Measurements from ENCODE around the gene ZNF627.
"Not testable (repeated sequence)": the region's sequence is repeated elsewhere in the genome, so short reads cannot be mapped to it uniquely, and the experiment has no call there.

The ZNF627 gene

GRCh38 chr19:11576227-11576626, 21.1 kb upstream of the ZNF627 start:
- DNase-seq, result no peak

- DNase-seq, result no peak
Observed at GRCh38 chr19:11577451-11578257, 19.6 kb upstream of the ZNF627 start, which contains the start of gene ACP5. TSS of gene ACP5 (minus strand) at chr19:11577645. CDS start at chr19:11577317, 328 bp downstream.

- peak; percentile 8 for DNase-seq
Observed at GRCh38 chr19:11578258-11579142, 18.8 kb upstream of the ZNF627 start.

DNA sequence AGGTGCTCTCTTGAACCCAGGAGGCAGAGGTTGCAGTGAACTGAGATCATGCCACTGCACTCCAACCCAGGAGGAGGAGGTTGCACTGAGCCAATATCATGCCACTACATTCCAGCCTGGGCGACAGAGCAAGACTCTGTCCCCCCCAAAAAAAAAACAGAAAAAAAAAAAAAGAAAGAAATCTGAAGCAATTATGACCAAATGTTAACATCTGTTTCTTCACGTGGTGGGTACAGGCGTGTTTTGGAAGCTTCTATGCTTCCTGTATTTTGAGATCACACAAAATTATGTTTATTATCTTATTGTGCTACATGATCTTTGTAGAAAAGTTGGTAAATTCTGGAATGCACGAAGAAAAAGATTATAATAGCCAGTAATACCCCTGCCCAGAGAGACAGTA, 17.2 kb upstream of the ZNF627 start:
- DNase-seq, result no peak

DNA sequence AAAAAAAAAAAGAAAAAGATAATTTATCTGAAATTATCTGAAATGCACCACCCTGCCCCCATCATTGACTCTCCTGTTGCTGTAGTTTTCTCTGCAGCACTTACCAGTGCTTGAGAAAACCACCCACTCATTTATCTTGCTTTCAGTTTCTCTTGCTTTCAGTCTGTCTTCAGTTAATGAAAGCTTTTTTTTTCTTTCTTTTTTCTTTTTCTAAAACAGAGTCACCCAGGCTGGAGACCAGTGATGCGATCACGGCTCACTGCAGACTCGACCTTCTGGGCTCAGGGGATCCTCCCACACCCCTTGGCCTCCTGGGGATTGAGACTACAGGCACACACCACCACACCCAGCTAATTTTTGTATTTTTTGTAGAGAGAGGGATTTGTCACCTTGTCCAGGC, 15.5 kb upstream of the ZNF627 start:
- DNase-seq, result no peak

DNA sequence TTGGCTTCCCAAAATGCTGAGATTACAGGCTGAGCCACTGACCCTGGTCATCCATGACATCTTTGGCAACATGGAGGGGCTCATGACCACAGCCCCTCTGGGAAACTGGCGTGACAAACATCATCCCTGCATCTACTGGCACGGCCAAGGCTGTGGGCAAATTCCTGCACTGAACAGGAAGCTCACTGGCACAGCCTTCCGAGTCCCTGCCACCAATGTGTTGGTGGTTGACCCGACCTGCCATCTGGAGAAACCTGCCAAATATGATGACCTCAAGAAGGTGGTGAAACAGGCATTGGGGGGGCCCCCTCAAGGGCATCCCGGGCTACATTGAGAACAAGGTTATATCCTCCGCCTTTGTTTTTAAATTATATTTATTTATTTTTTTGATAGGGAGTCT, 11.0 kb upstream of the ZNF627 start:
- DNase-seq, result no peak

DNA sequence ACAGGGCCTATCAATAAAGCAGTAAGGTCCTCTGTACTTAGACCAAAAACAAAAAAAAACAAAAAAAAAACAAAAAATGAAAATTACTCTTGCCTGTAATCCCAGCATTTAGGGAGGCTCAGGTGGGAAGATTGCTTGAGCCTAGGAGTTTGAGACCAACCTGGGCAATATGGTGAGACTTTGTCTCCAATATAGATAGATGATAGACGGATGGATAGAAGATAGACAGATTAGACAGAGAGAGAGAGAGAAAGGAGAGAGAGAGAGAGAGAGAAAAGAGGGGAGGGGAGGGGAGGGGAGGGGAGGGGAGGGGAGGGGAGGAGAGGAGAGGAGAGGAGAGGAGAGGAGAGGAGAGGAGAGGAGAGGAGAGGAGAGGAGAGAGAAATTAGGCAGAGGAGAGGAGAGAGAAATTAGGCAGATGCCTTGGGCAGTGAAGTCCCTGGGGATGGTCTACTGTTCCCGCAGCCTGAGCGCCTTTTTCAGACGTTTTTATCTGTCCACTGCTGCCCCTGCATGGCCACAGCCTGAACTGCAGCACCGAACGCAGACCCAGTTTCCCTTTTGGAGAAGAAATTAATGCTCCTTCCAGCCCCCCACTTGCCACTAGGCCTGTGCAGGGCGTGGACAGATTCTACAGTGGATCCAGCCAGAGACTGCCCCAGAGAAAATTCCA, 9.8 kb upstream of the ZNF627 start:
- peak; percentile 70 for DNase-seq

- DNase-seq, result no peak
Observed at GRCh38 chr19:11587975-11588631, 9.2 kb upstream of the ZNF627 start.

DNA sequence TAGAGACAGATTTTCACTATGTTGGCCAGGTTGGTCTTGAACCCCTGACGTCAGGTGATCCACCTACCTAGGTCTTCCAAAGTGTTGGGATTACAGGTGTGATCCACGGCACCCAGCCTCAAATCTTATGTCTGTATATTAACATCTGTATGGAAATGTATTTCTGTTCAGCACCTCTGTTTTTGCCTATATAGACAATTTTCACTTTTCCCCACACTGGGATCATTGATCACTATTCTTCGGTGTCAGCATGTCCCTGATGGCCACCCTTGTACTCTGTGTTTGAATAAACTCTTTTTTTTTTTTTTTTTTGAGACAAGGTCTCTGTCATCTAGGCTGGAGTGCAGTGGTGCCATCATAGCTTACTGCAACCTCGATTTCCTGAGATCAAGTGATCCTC, 3.2 kb upstream of the ZNF627 start:
- DNase-seq, result no peak

DNA sequence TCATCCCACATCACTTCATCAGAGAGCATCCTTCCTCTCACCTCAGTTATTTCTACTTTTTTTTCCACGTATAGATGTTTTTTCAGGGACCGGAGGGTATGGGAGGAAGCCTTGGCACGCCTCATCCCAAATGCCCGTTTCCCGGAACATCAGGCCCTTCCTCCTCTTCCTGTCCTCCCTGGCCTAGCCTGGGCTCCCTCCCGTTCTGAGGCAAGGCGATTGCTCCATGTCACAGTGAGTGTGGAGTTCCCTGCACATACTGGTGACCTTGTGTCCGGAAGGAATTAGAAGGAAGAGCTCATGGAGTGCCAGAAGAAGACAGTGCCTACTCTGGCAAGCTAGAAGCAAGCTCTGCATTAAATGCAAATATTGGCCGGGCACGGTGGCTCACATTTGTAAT, 1.1 kb upstream of the ZNF627 start:
- DNase-seq, result no peak

DNA sequence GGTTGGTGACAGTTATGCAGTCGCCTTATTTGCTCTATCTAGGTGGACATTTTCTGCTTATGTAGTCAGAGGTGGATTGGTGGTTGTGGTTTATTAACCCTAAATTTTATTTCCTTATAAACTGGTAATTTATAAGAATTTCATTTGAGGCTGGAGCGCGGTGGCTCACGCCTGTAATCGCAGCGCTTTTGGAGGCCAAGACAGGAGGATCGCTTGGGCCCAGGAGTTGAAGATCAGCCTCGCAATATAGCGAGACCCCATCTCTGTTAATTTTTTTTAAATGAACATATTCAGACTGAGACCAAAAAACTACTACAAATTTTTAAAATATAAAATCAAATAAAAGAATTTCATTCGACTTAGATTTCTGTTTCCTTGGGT, 810 bp downstream of the ZNF627 start:
- no peak for DNase-seq

DNA sequence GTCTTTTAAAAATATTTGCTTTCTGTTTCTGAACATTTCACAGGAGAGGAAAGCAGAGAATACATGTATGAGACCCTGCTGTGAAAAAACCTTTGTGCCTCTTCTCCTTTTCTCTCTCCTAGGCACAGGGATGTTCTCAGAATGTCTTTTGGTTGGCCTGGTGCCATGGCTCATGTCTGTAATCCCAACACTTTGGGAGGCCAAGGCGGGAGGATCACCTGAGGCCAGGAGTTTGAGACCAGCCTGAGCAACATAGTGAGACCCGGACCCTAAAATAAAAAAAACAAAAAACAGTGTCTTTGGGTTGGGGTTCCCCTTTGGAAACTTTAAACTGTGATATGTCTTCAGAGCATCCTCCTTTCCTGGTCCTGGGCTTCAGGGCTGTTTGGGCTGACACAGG, 1.5 kb downstream of the ZNF627 start:
- DNase-seq, result no peak

GRCh38 chr19:11599704-11600103, 2.4 kb downstream of the ZNF627 start:
- not testable (repeated sequence) for DNase-seq

DNA sequence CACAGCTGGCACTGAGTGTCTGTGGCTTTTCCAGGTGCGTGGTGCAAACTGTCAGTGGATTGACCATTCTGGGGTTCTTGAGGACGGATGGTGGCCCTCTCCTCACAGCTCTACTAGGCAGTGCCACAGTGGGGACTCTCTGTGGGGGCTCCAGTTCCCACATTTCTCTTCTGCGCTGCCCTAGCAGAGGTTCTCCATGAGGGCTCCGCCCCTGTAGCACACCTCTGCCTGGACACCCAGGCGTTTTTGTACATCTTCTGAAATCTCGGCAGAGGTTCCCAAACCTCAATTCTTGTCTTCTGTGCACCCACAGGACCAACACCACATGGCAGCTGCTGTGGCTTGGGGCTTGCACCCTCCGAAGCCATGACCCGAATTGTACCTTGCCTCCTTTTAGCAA, 9.2 kb downstream of the ZNF627 start:
- no peak for DNase-seq

- DNase-seq, result no peak
Observed at GRCh38 chr19:11611730-11612129, 14.4 kb downstream of the ZNF627 start.

GRCh38 chr19:11612816-11613511, 15.7 kb downstream of the ZNF627 start:
- no peak for DNase-seq

DNA sequence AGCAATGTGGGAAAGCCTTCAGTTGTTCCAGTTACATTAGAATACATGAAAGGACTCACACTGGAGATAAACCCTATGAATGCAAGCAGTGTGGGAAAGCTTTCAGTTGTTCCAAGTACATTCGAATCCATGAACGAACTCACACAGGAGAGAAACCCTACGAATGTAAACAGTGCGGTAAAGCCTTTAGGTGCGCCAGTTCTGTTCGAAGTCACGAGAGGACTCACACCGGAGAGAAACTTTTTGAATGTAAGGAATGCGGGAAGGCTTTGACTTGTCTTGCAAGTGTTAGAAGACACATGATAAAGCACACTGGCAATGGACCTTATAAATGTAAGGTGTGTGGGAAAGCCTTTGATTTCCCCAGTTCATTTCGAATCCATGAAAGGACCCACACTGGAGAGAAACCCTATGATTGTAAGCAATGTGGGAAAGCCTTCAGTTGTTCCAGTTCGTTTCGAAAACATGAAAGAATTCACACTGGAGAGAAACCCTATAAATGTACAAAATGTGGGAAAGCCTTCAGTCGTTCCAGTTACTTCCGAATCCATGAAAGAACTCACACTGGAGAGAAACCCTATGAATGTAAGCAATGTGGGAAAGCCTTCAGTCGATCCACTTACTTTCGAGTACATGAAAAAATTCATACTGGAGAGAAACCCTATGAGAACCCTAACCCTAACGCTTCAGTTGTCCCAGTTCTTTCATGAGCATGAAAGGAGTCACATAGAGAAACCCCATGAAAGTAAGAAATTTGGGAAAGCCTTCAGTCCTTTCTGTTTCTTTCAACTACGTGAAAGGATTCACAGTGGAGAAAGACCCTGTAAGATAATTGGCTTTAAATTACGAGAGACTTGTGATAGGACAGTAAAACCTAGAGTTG, 20.1 kb downstream of the ZNF627 start:
- DNase-seq, result no peak

DNA sequence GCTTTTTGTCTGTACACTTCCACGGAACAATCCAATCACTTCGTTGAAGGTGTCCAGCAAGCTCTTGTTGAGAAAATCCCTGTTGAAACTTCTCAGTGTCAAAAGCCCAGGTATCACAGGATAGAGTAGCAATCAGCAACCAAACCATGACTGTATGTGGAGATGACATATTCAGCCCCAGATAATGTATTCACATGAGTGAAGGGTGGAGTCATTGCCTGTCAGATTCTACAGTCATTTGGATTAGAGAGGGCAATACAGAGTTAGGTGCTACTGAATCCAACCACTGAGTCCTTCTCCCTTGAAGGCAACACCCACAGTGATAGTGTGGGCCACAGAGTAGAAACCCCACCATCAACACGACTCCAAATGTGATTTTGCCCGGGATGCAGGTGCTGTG, 23.3 kb downstream of the ZNF627 start:
- DNase-seq, result no peak

DNA sequence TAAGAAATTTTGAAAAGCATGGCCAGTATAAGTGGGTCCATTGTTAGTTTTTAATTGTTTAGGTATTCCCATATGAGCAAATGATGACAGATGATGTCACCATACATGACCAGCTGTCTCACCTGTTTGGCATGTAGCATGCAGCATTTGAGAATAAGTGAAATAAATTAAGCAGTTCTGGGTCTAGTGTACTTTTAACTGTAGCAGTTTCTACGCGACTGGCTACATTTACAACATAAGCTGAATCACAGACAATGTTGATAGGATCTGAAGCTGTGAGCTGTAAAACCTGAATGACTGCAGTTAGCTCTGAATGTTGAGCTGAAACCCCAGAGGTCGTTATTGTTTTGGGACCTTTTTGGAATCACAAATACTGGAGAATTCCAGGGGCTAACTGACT, 25.1 kb downstream of the ZNF627 start:
- not testable (repeated sequence) for DNase-seq

DNA sequence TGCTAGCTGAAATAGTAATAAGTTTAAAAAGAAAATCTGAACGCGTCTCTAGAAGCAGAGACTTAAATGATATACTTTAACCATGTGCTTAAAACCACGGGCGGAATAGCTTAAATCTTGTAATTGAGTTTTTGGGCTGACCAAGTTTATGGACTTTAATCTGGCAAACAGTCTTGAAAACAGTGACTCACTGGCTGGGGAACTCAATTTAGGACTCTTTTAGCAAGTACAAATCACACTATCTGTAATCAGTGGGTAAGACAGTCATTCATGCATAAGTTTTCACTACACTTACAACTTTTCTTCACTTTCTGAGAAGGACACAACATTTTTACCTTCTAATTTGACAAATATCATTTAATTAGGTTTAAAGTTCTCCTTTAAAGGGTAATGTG, 26.8 kb downstream of the ZNF627 start:
- no peak for DNase-seq

- DNase-seq, result no peak
Observed at GRCh38 chr19:11626252-11626651, 29.0 kb downstream of the ZNF627 start.
